Measurements from ENCODE around the gene OSBP2.
"Not testable (repeated sequence)": the region's sequence is repeated elsewhere in the genome, so short reads cannot be mapped to it uniquely, and the experiment has no call there.

OSBP2 gene

GRCh38 chr22:30676565-30676964 lies 18.1 kb upstream of the OSBP2 start:
- not testable (repeated sequence) for DNase-seq (ENCODE audit: low spot score)

- DNase-seq (ENCODE audit: low spot score) = not testable (repeated sequence)
Observed at GRCh38 chr22:30679895-30680690, 14.6 kb upstream of the OSBP2 start.

GRCh38 chr22:30680991-30681770 lies 13.5 kb upstream of the OSBP2 start:
- DNase-seq (ENCODE audit: low spot score) = no peak

GRCh38 chr22:30681831-30682230 lies 12.8 kb upstream of the OSBP2 start:
- DNase-seq (ENCODE audit: low spot score) = no peak

DNA sequence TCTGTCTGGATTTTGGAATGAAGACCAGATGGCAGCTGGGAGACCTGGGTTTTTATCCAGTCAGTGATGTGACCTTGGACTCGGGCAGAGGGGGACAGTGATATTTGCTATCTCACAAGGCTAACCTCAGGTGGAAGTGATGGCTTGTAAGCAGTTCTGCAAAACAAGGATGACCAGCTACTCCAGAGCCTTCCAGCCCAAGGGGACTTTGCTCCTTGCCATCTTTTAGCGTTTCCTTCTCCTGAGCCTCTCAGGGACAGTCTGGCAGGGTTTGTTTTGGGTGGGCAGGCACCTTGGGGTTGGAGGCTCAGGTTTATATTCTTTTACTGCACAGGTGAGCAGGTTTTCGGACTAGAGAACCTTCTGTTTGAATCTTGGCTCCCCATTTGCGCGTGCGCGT lies 9.5 kb upstream of the OSBP2 start:
- no peak for DNase-seq (ENCODE audit: low spot score)

DNA sequence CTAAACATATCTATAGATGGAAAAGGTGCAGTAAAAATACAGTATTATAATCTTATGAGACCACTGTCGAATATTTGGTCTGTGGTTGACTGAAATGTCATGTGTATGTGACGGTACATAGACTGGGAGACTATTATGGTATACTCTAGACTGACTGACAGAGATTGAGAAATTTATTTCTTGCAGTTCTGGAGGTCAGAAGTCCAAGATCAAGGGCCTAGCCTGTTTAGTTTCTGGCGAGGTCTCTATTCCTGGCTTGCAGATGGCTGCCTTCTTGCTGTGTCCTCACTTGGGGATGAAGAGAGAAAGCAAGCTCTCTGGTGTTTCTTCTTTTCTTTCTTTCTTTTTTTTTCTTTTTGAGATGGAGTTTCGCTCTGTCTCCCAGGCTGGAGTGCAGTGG lies 7.3 kb upstream of the OSBP2 start:
- no peak for DNase-seq (ENCODE audit: low spot score)

- no peak for DNase-seq (ENCODE audit: low spot score)
Observed at GRCh38 chr22:30689622-30690021, 5.1 kb upstream of the OSBP2 start.

GRCh38 chr22:30691204-30691603 lies 3.5 kb upstream of the OSBP2 start:
- no peak for DNase-seq (ENCODE audit: low spot score)

- DNase-seq (ENCODE audit: low spot score) = peak; percentile 42
Observed at GRCh38 chr22:30694171-30694639, 469 bp upstream of the OSBP2 start.

- no peak for DNase-seq (ENCODE audit: low spot score)
Observed at GRCh38 chr22:30695351-30695851, 727 bp downstream of the OSBP2 start.

DNA sequence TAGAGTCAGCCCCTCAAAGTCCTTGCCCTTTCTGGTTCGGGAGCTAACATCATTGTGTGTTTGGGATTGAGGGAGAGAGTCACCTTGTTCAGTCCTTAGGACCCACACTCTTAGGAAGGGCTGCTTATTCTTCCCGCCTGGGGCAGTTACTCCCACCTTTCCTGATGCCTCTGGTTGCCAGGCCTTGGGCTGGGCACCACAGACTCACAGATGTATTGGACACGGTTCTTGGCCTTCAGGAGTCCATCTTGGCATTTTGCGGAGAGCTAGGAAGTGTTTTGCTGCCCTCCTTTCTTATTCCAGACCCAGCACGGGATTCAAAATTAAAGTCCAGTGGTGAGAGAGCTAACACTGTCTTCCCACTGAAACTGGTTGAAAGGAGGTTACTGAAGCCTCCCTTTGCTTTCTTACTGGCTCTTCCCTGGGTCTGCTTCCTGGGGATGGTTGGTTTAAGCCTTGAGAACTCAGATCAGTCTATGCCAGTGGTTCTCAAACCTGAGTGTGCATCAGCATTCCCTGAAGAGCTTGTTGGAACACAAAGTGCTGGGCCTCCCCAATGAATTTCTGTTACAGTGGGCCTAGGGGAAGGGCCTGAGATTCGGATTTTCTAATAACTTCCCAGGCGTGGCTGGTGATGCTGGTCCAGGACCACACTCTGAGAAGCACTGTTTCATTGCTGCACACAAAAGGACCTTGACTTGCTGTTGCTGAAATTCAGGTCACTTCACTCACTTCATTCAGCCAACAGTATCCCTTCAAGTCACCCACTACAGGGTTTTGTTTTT lies 1.4 kb downstream of the OSBP2 start:
- DNase-seq (ENCODE audit: low spot score) = no peak

GRCh38 chr22:30697975-30698374 lies 3.3 kb downstream of the OSBP2 start:
- DNase-seq (ENCODE audit: low spot score) = no peak

- DNase-seq (ENCODE audit: low spot score) = no peak
Observed at GRCh38 chr22:30701872-30702271, 7.2 kb downstream of the OSBP2 start.

DNA sequence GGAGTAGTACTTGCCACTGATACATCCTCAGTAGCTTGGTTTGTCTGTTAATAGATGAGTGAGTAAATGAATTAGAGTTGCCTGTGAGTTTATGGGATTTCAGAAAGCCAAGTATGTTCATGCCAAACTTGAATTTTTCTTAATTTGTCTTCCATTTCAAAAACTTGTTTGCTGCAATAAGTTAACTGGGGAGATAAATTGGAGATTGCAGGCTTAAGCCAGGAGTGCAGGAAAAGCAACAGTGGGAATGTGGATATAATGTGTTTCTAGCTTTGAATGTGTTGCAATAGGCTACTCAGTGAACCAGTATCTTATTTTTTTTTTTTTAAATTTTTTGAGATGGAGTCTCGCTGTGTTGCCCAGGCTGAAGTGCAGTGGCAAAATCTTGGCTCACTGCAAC lies 8.2 kb downstream of the OSBP2 start:
- no peak for DNase-seq (ENCODE audit: low spot score)

GRCh38 chr22:30704978-30705377 lies 10.3 kb downstream of the OSBP2 start:
- DNase-seq (ENCODE audit: low spot score) = no peak

- no peak for DNase-seq (ENCODE audit: low spot score)
Observed at GRCh38 chr22:30705710-30706651, 11.3 kb downstream of the OSBP2 start.

DNA sequence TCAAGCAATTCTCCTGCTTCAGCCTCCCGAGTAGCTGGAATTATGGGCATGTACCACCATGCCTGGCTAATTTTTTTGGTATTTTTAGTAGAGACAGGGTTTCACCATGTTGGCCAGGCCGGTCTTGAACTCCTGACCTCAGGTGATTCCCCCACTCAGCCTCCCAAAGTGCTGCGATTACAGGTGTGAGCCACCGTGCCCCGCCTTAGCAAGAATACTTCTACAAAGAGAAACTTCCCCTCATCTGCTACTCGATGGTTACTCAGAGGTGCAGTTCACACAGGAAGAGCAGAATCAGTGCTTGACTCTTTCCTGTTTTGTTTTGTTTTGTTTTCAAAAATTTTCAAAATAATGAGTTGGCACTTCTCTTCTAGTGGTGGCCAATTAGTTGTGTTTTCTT lies 15.3 kb downstream of the OSBP2 start:
- DNase-seq (ENCODE audit: low spot score) = not testable (repeated sequence)

DNA sequence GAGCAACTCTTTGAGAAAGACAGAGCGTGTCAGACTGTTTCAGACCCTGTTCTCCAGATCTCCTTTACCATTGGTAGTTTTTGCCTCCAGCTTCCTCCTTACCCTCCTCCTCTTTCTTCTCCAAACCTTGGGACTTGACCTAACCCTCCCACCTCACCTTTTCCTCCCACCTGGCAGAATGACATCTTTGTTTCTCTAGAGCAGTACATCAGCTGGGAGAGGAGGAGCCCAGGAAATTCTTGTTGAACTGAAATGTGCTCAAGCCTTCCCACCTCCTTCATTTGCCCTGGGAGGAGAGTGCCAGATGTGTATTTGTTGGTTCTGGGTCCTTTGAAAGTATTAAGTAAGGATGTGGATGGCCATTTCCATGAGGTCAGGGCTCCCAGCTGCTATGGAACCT lies 17.4 kb downstream of the OSBP2 start:
- DNase-seq (ENCODE audit: low spot score) = no peak

- DNase-seq (ENCODE audit: low spot score) = no peak
Observed at GRCh38 chr22:30714062-30714461, 19.4 kb downstream of the OSBP2 start.

GRCh38 chr22:30717331-30717921 lies 22.8 kb downstream of the OSBP2 start:
- DNase-seq (ENCODE audit: low spot score) = no peak

DNA sequence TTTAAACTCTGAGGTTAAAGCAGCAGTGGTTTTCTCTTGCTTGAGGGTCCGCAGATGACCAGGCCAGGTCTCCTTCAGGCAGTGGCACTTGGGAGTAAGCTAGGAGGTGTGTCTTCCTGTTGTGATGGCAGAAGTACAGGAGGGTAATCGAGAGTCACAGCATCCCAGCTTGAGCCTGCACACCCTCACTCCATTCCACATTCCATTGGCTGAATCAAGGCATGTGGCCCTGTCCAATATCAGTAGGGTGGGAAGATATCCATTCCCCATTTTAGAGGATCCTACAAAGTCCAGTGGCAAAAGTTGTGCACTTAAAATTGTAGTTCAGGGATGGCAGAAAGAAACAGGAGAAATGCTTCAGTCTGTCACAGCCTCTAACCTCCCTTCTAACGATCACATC lies 23.3 kb downstream of the OSBP2 start:
- no peak for DNase-seq (ENCODE audit: low spot score)

Measured in germinal center (tissue), 1 donor.